ENCODE results near the gene DRC7.
"Not testable (repeated sequence)": the region's sequence is repeated elsewhere in the genome, so short reads cannot be mapped to it uniquely, and the experiment has no call there.

The DRC7 gene

GRCh38 chr16:57735755-57736418 lies 41.3 kb downstream of the DRC7 start, which contains the start of gene KATNB1:
Gene KATNB1, plus strand, starts transcription at chr16:57735770. Its CDS starts 1,474 bp downstream, at chr16:57737244.
- DNase-seq (ENCODE audit: low read depth) = no peak

DNA sequence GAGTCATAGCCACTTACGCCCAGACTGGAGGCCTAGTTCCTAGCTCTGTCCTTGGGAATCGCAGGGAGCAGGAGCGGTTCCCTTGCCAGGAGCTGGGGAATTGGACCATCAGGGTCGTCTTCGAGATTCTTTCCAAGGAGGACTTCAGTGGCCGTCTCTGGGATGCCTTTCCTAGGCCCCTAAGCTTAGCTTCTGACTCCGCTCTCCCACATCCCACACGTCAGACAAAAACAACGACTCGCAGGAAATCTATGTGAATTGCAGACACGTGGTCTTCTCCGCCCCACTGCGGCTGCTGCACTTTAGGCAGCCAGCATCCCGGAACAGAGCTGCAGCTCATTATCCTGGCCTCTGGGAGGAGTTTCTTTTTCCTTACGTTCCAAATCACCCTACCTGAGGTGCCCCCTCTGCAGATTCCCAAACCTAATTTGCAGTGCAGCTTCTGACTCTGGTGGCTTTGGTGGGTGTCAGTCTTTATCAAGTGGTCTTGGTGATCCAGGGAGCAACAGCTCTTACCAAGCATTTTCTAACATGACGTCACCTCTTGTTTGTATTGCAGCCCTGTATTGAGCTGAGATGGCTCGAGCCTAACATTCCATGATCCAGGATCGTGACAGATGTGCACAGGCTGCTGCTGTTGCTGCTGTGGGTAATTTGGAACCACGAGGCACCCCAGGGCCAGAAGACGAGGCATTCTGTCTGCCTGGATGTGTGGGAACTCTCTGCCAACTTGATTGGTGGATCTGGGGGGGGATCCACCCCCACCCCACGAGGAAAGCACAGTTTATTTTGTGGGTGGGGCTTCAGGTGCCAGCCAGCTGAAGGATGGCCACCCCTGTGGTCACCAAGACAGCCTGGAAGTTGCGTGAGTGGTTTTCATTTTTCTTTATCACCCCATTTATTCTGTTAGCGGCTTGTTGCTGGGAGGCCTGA lies 42.1 kb downstream of the DRC7 start:
- DNase-seq (ENCODE audit: low read depth) = no peak

DNA sequence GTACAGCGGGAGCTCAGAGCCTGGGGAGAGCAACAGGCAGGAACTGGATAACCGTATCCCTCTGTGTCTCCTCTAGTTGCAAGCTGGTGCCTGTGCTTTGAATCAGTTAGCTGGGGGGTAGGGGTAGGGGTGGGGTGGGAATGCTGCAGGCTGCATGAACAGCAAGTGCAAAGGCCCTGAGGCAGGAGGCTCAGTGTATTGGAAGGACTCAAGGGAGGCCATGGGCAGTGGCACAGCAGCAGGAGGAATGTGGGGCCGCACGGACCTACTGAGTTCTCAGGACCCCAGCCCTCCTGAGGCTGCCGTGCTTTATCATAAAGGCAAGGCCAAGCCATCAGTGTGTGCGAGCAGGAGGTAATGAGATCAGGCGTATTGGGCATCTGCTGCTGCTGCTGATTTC lies 44.2 kb downstream of the DRC7 start:
- no peak for DNase-seq (ENCODE audit: low read depth)

DNA sequence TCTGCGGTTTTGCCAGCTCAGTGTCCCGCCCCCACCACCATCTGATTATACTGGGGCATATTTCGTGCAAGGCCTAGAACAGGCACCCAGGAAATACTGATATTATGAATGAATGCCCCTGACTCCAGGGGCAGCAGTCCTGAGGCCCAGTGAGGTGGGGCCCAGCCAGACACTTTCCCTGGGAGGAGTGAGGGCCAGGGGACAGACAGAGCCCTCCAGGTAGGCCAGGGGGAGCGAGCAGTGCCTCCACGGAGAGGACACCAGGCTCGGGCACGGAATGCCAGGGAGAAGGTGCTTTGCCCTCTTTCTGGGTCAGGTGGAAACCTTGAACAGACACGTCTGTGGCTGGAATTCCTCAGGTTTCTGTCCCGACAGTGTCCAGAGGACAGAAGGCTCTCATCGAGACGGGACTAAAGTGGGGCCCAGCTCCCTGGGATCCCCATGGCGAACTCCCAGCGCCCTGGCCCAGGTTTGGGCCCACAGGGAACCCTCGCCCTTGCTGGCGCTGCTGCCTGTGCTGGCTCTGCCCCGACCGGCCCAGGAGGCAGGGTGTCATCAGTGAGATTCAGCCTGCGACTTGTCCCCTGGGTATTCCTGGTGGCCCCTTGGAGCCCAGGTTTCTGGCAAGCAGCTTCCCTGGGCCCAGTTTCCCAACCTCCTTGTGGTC lies 45.3 kb downstream of the DRC7 start:
- DNase-seq (ENCODE audit: low read depth) = no peak

DNA sequence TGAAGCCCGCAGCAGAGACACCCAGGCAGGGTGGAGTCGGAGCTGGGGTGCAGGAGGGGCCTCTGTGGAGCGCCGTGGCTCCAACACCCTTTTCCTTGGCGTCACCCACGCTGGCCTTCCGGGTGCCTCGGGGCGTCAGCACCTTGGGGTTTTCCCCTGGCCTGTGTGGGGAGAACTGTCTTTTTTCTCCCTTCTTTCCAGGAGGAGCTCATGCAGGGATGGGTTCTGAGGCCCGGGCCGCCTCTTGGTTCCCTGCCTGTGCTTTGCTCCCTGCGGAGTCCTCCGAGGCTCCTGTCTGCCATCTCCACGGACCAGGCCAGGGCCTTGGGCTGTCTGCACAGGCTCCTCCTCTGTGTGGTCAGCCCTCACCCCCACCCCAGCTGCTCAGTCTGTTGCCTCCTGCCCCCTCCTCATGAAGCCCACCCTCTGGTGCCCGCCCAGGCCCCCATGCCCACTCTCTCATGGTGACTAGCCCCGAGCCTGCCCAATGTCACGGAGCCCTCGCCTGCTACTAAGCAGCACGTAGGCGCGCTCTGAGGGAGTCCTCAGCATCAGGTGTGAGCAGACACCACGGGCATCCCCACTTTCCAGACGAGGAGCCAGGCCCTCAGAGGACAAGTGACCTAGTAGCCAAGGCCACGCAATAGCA lies 45.9 kb downstream of the DRC7 start:
- no peak for DNase-seq (ENCODE audit: low read depth)

GRCh38 chr16:57741660-57742191 lies 47.1 kb downstream of the DRC7 start:
- no peak for DNase-seq (ENCODE audit: low read depth)

GRCh38 chr16:57742543-57742942 lies 47.9 kb downstream of the DRC7 start:
- no peak for DNase-seq (ENCODE audit: low read depth)

DNA sequence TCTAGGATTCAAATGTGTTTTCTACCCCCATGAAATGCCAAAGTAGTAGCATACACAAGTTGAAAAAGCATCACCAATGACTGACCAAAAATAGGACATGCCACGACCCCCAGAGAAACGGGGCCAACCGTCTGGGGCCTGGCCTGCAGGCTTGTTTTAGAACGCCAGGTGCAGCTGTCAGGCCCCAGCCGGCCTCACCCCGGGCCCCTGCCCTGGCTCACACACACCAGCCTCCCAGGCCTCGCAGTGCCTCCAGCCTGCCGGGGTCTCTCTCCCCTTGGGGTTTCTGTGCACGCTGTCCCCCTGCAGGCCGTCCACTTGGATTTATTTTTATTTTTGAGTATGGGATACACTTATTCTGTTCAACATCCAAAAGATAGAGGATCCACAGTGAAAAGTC lies 48.9 kb downstream of the DRC7 start:
- no peak for DNase-seq (ENCODE audit: low read depth)

DNA sequence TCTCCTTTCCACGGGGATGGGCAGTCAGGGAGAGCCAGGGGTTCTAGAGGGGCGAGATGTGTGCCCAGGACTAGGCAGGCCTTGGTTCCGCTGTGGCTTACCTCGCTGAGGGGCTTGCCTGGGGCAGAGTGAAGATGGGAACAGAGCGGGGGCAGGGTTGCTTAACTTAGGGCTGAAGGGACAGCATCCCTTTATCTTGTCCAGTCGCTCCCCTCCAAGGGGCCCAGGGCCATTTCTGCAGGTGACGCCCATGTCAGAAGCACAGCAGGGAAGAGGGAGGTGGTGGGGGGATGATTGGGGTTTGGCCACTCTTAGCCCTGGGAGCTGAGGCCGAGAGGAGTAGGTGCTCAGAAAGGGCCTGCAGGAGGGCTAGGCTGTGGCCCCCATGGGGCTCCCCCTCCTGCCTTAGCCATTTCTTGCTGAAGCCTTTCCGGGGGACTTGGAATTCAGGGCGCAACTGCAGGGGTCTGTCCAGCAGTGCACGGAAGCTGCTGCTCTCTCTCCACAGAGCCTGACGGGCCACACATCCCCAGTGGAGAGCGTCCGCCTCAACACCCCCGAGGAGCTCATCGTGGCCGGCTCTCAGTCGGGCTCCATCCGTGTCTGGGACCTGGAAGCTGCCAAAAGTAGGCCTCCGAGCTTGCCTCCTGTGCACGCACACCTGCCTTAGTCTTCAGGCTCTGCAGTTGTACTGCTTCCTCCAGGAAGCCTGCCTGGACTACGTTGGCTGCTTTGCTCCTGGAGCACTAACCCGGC lies 49.5 kb downstream of the DRC7 start:
- DNase-seq (ENCODE audit: low read depth) = no peak

DNA sequence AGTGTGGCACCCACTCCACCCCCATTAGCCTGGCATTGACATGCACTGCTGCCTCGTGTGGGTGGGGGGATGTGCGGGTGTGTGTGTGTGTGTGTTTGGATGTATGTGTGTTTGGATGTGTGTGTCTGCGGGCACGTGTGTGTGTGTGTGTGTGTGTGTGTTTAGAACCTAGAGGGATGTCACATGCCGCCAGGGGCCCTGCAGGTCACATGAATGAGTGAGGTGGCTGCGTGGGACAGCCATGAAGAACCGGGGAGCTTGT lies 50.0 kb downstream of the DRC7 start:
- no peak for DNase-seq (ENCODE audit: low read depth)

DNA sequence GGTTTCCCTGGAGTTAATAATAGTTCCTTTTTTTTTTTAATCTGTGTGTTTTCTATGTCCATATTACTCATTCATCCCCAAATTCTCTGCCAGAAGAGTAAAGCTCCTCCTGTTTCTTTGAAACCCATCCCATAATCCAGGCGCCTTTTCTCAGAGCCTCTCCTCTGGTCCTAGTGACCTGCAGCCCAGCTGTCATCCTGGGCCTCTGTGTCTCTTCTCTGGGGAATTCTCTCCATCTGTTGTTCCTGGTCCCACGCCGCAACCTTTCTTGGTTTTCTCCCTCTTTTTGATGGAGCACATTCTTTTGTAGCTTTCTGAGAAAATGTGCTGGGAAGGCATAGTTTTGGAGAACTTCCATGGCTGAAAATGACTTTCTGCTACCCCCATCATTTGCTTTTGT lies 51.2 kb downstream of the DRC7 start:
- DNase-seq (ENCODE audit: low read depth) = no peak

- DNase-seq (ENCODE audit: low read depth) = not testable (repeated sequence)
Measured at GRCh38 chr16:57746316-57746715, 51.7 kb downstream of the DRC7 start.

GRCh38 chr16:57747091-57747490 lies 52.5 kb downstream of the DRC7 start:
- no peak for DNase-seq (ENCODE audit: low read depth)

GRCh38 chr16:57747496-57747895 lies 52.9 kb downstream of the DRC7 start:
- DNase-seq (ENCODE audit: low read depth) = no peak

DNA sequence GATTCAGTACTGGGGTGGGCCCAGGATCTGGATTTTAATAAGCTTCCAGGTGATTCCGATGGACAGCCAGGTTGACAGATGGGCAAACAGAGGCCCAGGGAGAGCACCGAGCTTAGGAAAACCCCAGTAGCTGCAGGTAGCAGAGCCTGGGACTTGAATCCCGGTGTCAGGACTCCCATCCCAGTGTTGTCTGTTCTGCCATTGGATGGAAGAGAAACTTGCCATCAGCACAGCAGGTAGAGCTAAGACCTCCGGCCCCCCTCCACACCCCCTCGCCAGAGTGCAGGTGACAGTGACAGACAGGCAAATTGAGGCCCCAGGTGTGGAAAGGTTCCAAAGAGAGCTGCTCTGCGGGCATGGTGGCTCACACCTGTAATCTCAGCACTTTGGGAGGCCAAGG lies 53.4 kb downstream of the DRC7 start:
- DNase-seq (ENCODE audit: low read depth) = no peak

GRCh38 chr16:57748596-57748995 lies 54.0 kb downstream of the DRC7 start:
- no peak for DNase-seq (ENCODE audit: low read depth)

DNA sequence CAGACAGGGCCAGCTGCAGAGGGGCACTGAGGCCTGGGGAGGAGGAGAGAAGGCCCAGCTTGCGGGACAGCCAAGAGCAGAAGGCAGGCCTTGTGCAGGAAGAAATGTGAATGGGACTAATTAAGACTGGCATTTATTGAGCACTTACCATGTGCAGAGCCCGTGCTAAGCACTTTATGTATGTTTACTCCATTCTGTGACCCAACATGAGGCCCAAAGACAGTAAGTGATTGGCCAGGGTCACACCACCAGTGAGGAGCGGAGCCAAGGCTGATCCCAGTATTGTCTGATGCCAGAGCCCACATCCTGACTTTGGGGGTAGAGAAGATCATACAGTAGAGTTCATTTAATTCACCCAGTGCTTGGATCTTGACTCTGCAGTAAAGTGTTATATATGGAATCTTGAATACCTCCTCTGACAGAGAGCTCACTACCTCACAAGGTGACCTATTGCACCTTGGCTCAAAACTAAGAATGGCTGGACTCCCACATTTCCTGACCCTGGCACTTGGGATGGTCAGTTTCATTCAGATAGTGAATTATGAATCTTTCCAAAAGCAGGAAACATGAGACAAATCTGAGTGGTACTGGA lies 54.6 kb downstream of the DRC7 start:
- no peak for DNase-seq (ENCODE audit: low read depth)

- no peak for DNase-seq (ENCODE audit: low read depth)
Measured at GRCh38 chr16:57749856-57750452, 55.3 kb downstream of the DRC7 start.

DNA sequence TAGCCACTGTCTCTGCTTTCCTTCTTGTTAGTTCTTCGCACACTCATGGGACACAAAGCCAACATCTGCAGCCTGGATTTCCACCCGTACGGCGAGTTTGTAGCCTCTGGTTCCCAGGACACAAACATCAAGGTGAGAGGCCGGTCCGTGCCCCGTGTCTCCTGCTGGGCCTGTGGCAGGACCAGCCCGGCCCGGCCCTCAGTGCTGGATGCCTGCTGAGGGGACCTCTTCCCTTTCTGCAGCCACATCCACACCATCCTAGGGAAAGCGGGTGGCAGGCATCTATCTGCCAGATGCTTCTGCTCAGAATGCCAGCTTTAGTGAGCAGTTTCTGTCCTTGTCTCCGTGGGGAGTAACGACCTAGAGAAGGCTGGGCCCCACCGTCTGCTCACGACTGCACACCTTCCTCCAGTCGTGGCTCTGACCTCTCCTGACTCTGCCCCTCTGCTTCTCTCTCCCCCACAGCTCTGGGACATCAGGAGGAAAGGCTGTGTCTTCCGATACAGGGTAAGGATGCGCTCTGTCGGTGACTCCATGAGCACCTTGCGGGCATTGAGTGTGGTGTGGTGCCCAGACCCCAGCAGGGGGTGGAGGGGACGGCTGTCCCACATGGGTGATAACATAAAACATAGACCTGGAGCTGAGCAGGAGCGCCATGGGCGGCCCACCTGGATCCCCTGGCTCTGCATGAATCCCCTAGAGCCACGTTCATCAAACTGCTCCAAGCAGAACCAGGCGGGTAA lies 56.4 kb downstream of the DRC7 start:
- no peak for DNase-seq (ENCODE audit: low read depth)

Measured in stimulated activated CD4-positive, alpha-beta T cell treated with anti-CD3 and anti-CD28 coated beads, Interleukin-2, amount 100 ng/mL, for 4 hours (primary cell).